ENCODE results near the gene LDOC1.
"Not testable (repeated sequence)": the region's sequence is repeated elsewhere in the genome, so short reads cannot be mapped to it uniquely, and the experiment has no call there.

LDOC1 gene

DNA sequence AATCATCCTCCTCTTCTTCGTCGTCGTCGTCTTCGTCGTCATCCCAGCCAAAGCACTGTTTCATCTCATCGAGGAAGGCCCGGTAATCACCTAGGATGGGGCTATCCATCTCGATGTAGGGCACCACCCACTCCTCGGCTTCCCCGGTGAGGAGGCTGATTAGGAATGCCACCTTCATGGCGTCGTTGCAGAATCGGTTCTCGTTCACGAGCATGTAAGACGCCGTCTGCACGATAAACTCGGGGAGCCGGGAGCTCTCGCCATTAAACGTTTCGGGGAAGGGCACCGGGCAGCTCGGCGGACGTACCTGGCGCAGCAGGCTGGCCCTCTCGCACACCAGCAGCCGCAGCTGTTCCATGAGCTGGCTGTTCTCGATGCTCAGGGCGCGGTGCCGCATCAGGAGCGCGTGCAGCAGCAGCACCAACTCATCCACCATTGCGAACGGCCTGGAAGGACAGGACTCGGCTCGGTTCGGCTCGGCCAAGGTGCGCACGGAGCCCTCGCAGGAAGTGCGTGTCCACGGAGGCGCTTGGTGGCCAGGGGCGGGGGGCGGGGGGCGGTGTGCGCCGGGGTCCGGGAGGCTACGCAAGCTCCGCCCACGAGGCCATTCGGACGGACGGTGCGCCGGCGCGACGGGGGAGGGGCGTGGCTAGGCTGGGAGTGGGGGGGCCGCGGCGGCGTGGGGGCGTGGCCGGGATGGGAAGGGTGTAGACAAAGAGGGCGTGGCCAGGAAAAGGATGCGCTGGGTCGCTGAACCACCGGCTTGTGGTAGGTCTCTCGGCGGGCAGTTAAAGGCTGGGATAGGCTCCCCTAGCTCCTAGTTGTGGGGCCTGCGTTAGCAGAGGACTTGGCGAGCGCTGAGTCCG, at the start of gene LDOC1:
TSS of gene LDOC1 (minus strand) at position 544 of the 866 bp plus-strand sequence. CDS start at position 436, 108 bp downstream.
- FAIRE-seq = no peak

DNA sequence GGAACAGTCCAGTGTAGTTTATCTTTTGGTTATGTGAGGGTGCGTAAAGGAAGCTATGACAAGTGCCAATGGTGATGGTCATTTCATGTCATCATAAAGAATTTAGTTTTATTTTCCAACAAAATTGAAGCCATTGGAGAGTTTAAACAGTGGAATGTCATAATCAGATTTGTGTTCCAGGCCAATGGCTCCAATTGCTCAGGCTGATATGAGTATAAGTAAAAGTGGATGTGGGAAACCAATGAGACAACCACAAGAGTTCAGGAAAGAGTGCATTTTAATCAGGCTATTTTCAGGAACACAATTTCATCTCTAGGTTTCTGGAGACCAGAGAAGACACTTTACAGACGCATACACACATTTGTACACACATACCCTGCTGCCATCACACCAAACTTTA, 44.7 kb upstream of the LDOC1 start:
- no peak for FAIRE-seq

DNA sequence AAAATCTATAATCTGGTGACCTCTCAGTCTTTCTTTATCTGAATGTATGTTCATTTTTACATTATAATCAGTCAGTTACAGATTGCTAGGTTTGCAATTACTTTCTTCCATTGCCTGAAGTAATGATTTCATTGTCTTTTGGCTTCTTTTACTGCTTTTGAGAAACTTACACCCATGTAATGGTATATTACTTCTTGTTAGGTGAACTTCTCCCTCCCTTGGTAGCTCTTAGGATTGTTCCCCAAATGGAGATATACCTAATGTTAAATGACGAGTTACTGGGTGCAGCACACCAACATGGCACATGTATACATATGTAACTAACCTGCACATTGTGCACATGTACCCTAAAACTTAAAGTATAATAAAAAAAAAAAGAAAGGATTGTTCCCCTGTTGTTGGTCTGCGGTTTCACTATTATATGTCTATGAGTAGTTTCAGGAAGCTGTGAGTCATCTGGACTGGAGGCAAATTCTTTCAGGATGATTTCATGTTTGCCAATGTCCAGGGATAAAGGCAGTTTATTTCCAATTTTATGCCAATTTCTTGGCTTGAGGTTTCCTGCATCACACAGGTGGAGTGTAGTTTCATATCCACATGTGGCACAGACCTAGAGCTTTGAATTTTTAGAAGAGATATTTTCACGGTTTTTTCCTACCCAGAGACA, 43.5 kb upstream of the LDOC1 start:
- FAIRE-seq = no peak

DNA sequence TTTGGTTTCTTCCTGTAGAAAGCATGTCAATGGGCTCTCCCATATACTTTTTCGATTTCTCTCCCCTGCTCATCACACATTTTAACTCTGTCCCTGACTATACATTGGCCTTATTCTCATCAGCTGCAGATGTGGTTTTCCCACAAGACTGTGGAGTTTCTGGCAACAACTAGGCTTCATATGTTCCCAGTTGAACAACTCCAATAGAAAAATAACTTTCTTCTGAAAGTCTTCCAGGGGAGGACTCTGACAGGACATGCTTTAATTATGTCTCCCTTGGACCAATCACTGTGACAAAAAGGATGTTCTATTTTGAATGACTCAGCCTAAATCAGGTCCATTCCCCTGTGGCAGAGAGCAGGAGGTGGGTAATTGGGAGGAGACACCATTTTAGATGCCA, 37.3 kb upstream of the LDOC1 start:
- no peak for FAIRE-seq

DNA sequence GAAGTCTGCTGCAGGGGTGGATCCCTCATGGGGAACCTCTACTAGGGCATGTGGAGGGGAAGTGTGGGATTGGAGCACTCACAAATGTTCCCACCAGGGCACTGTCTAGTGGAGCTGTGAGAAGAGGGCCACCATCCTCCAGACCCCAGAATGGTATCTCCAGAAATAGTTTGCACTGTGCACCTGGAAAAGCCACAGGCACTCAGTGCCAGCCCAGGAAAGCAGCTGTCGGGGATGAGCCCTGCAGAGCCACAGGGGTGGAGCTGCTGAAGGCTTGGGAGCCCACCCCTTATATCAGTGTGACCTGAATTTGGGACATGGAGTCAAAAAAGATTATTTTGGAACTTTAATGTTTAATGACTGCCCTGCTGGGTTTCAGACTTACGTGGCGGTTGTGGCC, 25.0 kb upstream of the LDOC1 start:
- no peak for FAIRE-seq

DNA sequence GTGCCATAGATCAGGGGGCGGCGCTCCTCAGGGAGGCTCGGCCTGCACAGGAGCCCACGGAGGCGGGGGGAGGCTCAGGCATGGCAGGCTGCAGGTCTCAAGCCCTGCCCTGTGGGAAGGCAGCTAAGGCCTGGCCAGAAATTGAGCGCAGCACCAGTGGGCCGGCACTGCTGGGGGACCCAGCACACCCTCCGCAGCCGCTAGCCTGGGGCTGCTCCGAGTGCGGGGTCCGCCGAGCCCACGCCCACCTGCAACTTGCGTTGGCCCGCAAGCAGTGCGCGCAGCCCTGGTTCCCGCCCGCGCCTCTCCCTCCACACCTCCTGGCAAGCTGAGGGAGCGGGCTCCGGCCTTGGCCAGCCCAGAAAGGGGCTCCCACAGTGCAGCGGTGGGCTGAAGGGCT, 11.6 kb upstream of the LDOC1 start:
- not testable (repeated sequence) for FAIRE-seq

DNA sequence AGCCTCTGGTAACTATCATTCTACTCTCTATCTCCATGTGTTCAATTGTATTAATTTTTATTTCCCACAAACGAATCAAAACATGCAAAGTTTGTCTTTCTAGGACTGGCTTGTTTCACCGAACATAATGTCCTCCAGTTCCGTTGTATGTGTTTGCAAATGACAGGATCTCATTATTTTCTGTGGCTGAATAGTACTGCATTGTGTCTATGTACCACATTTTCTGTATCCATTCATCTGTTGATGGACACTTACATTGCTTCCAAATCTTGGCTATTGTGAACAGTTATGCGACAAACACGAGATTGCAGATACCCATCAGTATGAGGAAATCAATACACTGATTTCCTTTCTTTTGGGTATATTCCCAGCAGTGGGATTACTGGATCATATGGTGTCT, 8.4 kb upstream of the LDOC1 start:
- FAIRE-seq = no peak

DNA sequence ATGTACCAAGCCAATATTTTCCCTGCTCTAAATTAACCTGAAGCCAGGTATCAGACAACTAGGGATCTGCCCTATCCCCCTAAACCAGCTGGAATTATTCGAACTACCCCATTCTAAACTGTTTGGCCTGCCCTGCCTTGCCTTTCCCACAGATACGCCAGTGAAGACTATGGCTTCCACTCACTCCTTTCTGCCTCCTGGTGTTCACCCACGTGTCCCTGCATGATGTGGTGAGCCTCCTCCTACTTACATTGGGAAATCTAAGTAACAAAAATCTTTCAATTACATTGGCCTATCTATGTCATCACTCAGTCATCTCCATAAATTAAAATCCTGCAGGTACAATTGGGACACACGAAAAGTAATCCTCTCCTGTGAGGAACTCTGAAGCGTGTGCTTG, 6.1 kb upstream of the LDOC1 start:
- no peak for FAIRE-seq

DNA sequence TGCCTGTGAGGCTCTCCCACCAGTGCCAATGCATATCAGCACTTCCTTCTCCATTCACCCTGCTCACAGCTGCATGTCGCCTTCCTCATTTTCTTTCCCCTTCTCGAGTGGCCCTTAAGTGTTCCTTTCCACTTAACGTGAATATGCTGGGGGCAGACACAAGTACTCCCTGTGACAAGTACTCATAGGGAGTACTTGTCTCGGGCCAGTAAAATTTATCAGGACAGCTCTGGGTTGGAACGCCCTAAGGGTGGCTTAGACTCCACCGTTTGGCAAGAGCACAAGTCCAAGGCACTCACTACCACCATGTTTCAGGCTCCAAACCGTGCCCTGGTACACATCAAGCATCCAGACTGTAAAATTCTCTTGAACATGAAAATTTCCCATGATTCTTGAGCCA, 3.9 kb upstream of the LDOC1 start:
- FAIRE-seq = no peak

DNA sequence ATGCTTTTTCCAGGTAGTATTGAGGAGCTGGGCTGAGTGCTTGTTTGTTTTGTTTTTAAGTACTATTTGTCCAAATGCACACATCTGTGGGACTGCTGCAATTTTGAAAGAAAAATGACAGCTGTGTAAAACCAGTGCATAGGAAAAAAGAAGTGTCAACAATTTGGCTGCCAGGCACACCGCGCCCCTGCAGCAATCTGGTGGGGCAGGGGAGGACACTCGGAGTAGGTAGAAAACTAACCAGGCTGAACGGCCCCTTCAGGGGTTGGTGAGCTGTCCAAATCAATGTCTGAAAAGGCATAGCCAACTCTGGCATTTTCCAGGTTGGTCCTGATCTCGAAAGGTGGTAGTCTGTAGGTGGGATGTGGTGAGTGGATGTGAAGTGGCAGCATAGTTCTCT, 1.1 kb downstream of the LDOC1 start:
- no peak for FAIRE-seq

DNA sequence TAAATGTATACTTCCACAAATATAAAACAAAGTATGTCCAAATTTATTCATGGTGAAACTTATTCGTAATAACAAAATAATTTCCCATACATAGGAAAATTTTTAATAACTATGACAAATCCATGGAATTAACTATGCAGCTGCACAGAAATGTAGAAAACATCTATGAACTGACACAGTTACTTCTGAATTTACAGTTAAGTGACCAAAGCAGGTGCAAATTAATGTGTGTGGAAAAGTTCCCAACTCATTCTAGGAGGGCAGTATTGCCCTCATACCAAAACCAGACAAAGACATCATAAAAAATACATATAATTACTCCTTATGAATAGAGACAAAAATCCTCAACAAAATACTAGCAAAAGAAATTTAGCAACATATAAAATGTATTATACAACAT, 12.5 kb downstream of the LDOC1 start:
- no peak for FAIRE-seq

DNA sequence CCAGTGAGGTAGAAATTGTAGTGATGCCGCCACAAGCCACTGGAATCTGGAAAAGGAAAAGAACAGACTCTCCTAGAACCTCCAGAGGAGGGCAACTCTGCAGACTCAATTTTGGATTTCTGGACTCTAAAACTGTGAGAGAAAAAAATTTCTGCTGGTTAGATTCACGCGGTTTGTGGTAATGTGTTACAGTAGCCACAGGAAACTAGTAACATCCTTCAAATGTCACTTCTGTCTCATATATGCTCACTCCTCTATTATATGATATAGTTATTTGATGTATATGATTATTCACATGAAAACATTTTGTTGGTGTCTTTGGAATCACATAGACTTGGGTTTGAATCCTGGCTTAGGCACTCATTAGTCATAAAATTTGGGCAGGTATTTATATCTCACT, 18.8 kb downstream of the LDOC1 start:
- FAIRE-seq = no peak

DNA sequence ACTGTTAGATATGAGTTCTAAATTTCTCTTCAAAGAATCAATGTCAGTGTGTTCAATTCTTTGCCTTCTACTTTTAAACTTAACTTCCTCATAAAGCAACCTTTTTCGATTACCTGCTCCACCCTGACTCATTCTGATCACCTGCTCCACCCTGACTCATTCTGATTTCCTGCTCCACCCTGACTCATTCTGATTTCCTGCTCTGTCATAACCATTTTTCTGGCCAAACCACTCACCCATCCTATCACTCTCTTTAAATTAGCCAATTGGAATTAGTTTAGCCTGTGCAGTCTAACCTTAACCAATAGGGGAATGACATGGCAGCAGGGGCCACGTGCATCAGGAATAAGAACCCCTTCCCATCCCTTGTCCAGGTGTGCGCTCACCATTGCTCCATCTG, 21.7 kb downstream of the LDOC1 start:
- not testable (repeated sequence) for FAIRE-seq

DNA sequence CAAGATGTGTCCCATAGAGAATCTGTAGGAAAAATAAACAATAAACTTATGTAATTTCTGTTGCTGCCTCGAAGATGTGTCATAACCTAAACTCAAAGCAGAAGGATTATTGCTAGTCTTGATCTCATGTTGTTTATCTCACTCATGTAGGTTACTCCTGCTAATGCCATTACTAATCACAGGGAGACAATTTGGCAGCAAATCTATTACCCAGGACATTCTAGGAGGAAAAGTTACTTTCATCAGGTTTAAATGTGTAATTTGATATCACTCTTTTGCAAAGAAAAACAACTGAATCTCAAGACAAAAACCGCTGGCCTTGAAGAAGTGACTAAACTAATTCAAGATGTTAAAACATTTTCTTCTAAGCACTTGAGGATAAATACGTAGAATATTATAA, 34.0 kb downstream of the LDOC1 start:
- FAIRE-seq = no peak

DNA sequence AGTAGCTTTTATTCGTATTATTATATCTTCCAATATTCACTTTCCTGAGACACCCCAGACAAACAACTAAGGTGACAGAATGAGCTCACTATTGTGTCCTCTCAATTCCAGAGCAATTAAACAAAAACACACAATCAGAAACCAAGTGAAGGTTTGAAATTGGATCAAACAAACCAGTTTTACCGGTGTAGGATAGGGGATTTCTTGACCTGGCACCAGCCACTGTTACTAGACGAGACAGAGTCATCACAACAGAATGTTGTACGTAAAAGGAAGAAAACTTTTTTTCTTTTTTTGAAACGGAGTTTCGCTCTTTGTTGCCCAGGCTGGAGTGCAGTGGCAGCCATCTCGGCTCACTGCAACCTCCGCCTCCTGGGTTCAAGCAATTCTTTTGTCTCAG, 43.7 kb downstream of the LDOC1 start:
- FAIRE-seq = no peak

DNA sequence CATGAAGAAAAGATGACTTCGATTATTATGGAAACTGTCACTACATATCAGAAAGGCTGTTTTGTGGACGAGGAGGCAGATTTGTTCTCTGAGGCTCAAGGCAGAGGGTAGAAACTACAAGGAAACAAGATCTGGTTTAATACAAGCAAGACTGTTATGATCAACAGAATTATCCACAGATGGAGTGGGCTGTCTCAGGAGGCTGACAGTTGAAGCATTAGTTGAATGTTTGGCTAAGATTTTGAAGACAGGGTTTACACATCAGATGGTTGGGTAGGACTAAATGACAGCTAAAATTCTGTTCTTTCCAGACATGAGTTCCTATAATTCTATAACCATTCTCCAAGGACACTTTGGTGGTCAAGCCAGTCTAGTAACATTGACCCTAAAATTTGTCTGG, 49.8 kb downstream of the LDOC1 start:
- no peak for FAIRE-seq
